Adrenal gland (tissue), 5 donors: ENCODE data around the gene EVPLL.
"Not testable (repeated sequence)": the region's sequence is repeated elsewhere in the genome, so short reads cannot be mapped to it uniquely, and the experiment has no call there.

Experiments
- POLR2A ChIP-seq, 2 donors: fragments of 450-650 bp; IDR thresholded peaks; one replicate each; pipeline ENCODE4 v1.6.1; 2017; ENCODE audit warnings: antibody characterized with exemption in 2 of 2, mild to moderate bottlenecking in 2 of 2, moderate library complexity in 1 of 2
- TF ChIP-seq, protein P1 (sequence below), 6 experiments: fragments of 450-650 bp in 4 of 6; fragments of 200-600 bp in 2 of 6; sonication (generic) in 1 of 6; IDR thresholded peaks; 1 replicate in 5 of 6; 2 replicates in 1 of 6; pipeline versions ENCODE4 v1.5.1 to v1.8.0; 2016 to 2021; ENCODE audit warnings: antibody characterized with exemption in 6 of 6, mild to moderate bottlenecking in 2 of 6, moderate library complexity in 1 of 6
- donor health status: DM: no; HTN: no; CAD: no.

DNA sequence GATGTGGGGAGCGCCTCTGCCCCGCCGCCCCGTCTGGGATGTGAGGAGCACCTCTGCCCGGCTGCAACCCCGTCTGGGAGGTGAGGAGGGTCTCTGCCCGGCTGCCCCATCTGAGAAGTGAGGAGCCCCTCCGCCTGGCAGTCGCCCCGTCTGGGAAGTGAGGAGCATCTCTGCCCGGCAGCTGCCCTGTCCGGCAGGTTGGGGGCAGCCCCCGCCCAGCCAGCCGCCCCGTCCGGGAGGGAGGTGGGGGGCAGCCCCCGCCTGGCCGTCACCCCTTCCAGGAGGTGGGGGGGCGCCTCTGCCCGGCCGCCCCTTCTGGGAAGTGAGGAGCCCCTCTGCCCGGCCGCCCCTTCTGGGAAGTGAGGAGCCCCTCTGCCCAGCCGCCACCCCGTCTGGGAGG lies 39.4 kb upstream of the EVPLL start:
- TF ChIP-seq, protein P1, sequence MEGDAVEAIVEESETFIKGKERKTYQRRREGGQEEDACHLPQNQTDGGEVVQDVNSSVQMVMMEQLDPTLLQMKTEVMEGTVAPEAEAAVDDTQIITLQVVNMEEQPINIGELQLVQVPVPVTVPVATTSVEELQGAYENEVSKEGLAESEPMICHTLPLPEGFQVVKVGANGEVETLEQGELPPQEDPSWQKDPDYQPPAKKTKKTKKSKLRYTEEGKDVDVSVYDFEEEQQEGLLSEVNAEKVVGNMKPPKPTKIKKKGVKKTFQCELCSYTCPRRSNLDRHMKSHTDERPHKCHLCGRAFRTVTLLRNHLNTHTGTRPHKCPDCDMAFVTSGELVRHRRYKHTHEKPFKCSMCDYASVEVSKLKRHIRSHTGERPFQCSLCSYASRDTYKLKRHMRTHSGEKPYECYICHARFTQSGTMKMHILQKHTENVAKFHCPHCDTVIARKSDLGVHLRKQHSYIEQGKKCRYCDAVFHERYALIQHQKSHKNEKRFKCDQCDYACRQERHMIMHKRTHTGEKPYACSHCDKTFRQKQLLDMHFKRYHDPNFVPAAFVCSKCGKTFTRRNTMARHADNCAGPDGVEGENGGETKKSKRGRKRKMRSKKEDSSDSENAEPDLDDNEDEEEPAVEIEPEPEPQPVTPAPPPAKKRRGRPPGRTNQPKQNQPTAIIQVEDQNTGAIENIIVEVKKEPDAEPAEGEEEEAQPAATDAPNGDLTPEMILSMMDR (IDR thresholded peaks at IDR 0.05): not testable (repeated sequence)
- TF ChIP-seq POLR2A (IDR thresholded peaks at IDR 0.05): not testable (repeated sequence)
